HG03103 (cell line): ENCODE data around the gene ENTHD1.
"Not testable (repeated sequence)": the region's sequence is repeated elsewhere in the genome, so short reads cannot be mapped to it uniquely, and the experiment has no call there.

Experiments
- ATAC-seq: cut with Tn5 transposase; IDR thresholded peaks from one replicate; pipeline ENCODE4 v1.9.1; 2021; ENCODE audit warnings: low read depth; ENCODE audit not compliant: unreplicated experiment

Gene ENTHD1

GRCh38 chr22:39852799-39853198, 40.8 kb downstream of the ENTHD1 start:
- ATAC-seq, result no peak

GRCh38 chr22:39851606-39852315, 41.8 kb downstream of the ENTHD1 start:
- no peak for ATAC-seq

DNA sequence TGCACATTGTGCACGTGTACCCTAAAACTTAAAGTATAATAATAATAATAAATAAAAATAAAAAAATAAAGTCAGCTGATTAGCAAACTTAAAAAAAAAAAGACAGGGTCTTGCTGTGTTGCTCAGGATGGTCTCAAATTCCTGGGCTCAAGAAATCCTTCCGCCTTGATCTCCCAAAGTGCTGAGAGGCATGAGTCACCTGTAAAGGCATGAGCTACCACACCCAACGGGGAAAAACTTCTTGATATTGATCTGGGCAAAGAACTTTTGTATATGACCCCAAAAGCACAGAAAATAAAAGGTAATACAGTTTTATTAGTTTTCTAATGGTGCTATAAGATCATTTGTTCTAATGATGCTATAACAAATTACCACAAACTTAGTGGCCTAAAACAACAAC, 46.1 kb downstream of the ENTHD1 start:
- ATAC-seq, result no peak

GRCh38 chr22:39846539-39846938, 47.0 kb downstream of the ENTHD1 start:
- ATAC-seq, result not testable (repeated sequence)

GRCh38 chr22:39845529-39845928, 48.0 kb downstream of the ENTHD1 start:
- no peak for ATAC-seq

GRCh38 chr22:39839917-39840510, 53.5 kb downstream of the ENTHD1 start:
- no peak for ATAC-seq

DNA sequence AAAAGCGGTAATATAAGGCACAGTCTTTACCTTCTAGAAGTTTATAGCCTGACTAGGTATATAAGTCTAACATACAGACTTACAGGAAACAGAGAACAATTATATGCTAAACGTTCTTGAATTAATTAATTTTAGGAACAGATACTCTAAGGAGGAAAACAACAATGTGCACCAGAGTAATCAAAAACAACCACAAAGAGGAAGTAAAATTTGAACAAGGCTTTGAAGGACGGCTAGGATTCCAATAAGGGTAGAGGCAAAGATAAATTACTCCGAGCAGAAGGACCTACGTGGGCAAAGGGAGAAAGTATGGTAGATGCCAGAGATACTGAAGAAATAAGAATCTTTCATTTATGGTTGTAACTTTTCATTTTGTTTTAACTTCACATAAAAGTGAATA, 54.4 kb downstream of the ENTHD1 start:
- no peak for ATAC-seq

GRCh38 chr22:39833610-39834009, 60.0 kb downstream of the ENTHD1 start:
- no peak for ATAC-seq

DNA sequence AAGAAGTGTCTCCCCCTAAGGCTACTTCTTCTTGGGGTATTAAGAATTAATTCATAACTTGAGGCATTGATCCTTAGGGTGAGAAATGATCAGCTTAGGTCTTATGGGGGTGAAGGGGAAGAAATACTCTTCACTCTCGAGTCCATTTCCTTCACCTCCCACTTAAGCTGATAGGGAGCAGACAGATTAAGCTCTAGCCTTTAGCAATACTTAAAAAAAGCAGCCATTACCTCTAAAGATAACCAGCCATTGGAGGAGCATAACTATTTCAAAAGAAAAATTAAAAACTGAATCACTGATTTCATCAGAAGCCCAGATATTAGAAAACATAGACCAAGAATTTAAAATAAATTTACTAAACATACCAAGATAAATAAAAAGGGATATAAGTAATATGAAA, 60.5 kb downstream of the ENTHD1 start:
- ATAC-seq, result no peak

DNA sequence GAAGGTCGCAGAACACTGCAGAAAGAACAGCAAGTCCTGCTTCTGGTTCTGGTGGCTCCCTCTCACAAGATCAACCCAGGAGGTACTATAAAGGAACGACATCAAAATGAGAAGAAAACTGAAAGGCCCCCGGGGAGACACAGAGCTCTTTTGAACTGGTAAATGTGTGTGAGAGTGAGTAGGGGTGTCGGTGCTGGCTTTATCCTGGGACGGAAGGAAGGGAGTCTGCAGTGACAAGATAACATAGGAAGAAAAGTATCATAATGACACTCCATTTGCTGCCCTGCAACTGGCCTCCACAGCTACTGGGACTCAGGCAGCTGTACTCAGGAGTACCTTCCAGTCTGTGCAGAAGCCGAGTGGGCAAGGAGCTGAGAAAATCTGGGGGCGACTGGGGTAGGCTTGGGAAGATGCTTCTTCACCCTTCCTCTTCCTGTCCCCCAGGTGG, 60.9 kb downstream of the ENTHD1 start:
- ATAC-seq, result no peak

- ATAC-seq, result peak; percentile 61
Measured at GRCh38 chr22:39825661-39826102, 67.9 kb downstream of the ENTHD1 start.

GRCh38 chr22:39821008-39821407, 72.6 kb downstream of the ENTHD1 start:
- ATAC-seq, result no peak

DNA sequence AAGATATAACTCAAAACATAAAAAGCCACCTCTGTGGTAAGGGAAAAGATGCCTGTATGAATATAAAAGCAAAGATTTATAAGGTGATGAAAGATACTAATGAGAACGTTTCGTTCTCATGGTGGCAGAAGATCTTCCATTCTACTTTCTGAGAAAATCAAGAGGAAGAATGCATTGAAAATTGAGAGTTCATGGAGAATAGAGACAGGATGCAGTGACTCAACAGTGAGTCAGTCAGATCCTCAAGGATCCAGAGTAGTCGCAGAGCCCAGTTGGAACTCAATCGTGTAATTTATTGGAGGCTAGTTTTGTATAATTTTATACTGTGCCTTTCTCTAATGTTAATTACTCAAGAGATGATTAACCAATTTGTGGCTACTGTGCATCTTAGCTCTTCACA, 73.3 kb downstream of the ENTHD1 start:
- no peak for ATAC-seq

DNA sequence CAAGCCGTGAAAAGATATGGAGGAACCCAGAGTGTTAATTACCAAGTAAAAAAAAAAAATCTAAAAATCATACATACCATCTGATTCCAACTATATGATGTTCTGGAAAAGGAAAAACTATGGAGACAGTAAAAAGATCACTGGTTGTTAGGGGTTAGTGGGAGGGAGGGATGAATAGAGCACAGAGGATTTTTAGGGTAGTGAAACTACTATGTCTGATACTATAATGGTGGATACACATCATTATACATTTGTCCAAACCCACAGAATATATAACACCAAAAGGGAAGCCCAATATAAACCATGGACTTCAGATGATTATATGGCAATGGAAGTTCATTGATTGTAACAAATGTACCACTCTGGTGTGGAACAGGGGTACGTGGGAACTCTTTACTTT, 74.1 kb downstream of the ENTHD1 start:
- ATAC-seq, result no peak

DNA sequence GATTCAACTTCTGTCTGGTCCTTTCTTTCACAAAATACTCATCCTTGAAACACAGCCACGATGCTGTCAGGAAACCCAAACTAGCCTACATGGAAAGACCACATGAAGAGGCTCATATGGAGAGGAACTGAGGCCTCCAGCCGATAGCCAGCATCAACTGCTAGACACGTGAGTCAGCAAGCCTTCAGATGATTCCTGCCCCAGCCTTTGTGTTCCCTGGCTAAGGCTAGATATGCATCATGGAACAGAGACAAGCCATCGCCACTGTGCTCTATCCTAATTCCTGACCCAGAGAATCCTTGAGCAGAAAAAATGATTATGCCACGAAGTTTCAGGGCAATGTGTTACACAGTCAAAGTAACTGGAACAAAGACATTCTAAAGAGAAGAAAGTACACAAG, 75.5 kb downstream of the ENTHD1 start:
- ATAC-seq, result no peak

DNA sequence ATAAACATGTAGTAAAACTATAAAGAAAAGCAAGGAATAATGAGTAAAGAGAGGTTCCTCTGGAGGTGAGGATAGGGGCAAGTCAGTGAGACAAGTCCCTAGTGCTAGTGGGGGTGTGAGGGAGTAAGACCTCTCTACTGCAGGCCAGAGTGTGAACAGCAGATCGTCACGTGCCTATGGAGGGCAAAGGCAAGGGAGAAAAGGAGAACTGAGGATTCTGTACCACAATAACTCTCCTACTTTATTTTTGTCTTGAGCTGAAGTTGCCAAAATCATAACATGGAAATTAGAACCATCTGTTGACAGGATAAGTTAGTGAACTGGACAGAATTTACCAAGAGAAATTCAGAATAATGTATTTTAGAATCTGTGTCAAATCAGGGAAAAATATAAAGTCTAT, 77.6 kb downstream of the ENTHD1 start:
- ATAC-seq, result no peak

DNA sequence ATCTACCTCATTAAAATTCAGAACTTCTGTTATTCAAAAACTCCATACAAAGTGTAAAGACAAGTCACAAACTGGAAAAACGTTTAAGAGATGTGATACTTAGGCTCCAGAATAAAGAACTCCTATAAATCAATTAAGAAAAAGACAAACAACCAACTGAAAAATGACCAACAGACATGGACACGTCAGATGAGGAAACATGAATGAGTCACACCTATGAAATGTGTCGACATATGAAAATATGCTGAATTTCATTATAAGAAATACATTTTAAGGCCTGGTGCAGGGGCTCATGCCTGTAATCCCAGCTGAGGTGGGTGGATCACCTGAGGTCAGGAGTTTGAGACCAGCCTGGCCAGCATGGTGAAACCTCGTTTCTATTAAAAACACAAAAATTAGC, 78.7 kb downstream of the ENTHD1 start:
- no peak for ATAC-seq

- no peak for ATAC-seq
Measured at GRCh38 chr22:39809772-39810557, 83.6 kb downstream of the ENTHD1 start.

GRCh38 chr22:39808081-39808480, 85.5 kb downstream of the ENTHD1 start:
- ATAC-seq, result no peak

DNA sequence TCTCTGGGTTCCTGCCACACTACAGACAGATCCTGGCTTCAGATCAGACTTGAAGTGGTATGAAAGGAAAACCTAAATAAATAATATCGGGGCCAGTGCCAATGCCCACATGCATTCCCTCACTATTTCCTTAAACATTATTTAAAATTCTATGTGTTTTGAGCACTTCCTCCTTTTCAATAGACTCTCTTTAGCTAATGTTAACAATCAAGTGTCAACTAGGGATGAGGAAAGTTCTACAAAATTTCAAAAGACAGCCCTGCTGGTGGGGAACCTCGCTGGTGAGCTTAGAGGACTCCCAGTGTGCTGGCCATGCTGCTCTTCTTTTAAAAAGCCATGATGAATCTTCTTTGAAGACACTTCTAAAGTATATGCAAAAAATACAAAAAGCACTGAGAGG, 87.5 kb downstream of the ENTHD1 start:
- ATAC-seq, result no peak

DNA sequence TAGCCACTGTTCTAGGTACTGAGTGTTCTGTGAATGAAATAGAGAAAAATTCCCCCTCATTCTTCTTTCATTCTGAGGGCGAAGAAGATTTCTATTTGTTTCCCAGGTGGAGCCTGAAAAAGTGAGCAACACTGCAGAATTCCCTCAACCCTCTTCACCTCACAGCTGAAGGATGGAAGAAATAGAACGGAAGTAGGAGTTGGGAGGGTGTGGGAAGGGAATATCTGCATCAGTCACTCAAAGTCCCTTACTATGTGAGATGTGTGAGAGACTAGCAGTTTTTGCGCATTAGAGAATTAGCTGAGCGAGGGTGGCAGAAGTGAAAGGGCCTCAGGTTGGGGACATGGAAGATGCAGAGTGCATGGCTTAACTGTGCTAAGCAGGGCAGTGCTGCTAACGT, 88.4 kb downstream of the ENTHD1 start:
- ATAC-seq, result no peak

DNA sequence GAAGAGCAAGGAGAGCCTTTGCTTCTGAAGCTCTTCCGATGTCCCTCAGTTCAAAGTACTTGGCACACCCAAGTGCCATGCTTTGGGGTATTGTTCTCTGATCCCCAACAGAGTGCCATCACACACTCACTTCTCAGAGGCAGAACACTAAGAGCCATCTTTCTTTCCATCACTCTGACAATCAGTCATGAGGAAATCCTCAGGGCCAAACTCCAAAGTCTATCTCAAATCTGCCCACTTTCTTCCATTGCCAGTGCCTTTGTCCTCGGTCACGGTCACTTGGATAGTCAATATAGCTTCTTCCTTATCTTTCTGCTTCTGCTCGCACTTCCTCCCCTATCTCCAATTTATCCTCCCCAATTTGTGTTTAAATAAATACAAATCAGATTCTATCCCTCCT, 90.9 kb downstream of the ENTHD1 start:
- ATAC-seq, result no peak
